Measurements from ENCODE around the gene LTO1. TPM values are rescaled to one million over a fixed set of nuclear protein-coding genes. Genes with fewer than 3 reads are reported as not detected.

LTO1 gene
- total RNA-seq, 1 experiment from 2014 or later: 37.5 TPM

- no peak for ATAC-seq
- H2AFZ ChIP-seq (ENCODE audit: low read length): no peak overlapping the region
- H3F3A ChIP-seq (ENCODE audit: low read length, unreplicated experiment): no peaks in the 10 kb centered on the region
- intact Hi-C loops (cut with micrococcal nuclease): no loop called here
- TF ChIP-seq EZH2 (IDR thresholded peaks at IDR 0.05; ENCODE audit: low read length, unreplicated experiment) (no peak), EZH2phosphoT487 (IDR thresholded peaks at IDR 0.05; ENCODE audit: borderline replicate concordance, low read length) (no peak)
- TF ChIP-seq, protein P1, sequence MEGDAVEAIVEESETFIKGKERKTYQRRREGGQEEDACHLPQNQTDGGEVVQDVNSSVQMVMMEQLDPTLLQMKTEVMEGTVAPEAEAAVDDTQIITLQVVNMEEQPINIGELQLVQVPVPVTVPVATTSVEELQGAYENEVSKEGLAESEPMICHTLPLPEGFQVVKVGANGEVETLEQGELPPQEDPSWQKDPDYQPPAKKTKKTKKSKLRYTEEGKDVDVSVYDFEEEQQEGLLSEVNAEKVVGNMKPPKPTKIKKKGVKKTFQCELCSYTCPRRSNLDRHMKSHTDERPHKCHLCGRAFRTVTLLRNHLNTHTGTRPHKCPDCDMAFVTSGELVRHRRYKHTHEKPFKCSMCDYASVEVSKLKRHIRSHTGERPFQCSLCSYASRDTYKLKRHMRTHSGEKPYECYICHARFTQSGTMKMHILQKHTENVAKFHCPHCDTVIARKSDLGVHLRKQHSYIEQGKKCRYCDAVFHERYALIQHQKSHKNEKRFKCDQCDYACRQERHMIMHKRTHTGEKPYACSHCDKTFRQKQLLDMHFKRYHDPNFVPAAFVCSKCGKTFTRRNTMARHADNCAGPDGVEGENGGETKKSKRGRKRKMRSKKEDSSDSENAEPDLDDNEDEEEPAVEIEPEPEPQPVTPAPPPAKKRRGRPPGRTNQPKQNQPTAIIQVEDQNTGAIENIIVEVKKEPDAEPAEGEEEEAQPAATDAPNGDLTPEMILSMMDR (conservative IDR thresholded peaks at IDR 0.05; ENCODE audit: low read depth, low read length): no peak
- H3K27me3 ChIP-seq (ENCODE audit: low read length): no peaks in the 10 kb centered on the region
- H3K79me2 ChIP-seq (ENCODE audit: low read length): no peaks in the 10 kb centered on the region
- no peak for DNase-seq
- ChIA-PET POLR2A (ENCODE audit: unreplicated experiment) (no interaction called here), CTCF (no interaction called here)
- peak overlapping the region; percentile 68; the same call in 1 of the 2 replicates for H3K4me3 ChIP-seq (ENCODE audit: low read length)
- no peaks in the 10 kb centered on the region for H4K20me1 ChIP-seq (ENCODE audit: low read length)
- no peaks in the 10 kb centered on the region for H3K36me3 ChIP-seq (ENCODE audit: low read depth, low read length)
- H3K9me2 ChIP-seq (replicated peaks; ENCODE audit: low read length): no peaks in the 10 kb centered on the region
- peaks cover 13% of the 10 kb centered on the region for H3K4me1 ChIP-seq (ENCODE audit: insufficient read depth, low read length)
- H3K4me2 ChIP-seq (ENCODE audit: low read length): peak overlapping the region; percentile 96; the same call in 1 of the 2 replicates
- H3K9me3 ChIP-seq (ENCODE audit: low read length): no peaks in the 10 kb centered on the region
- BruUV-seq (replicated peaks): no TSS peak
- no peak overlapping the region for H3K9ac ChIP-seq (ENCODE audit: low read length)
- H3K27ac ChIP-seq (ENCODE audit: low read length): no peak overlapping the region
Observed at GRCh38 chr11:69703453-69703767, 28.3 kb upstream of the LTO1 start.

- no peak overlapping the region for H3K4me2 ChIP-seq (ENCODE audit: low read length)
- H3K9me3 ChIP-seq (ENCODE audit: low read length): no peaks in the 10 kb centered on the region
- no peaks in the 10 kb centered on the region for H4K20me1 ChIP-seq (ENCODE audit: low read length)
- no peak overlapping the region for H3K27ac ChIP-seq (ENCODE audit: low read length)
- intact Hi-C loops (cut with micrococcal nuclease): no loop called here
- ChIA-PET CTCF (interaction anchor here (0.6 kb wide), 1 partner anchor 930 kb away, joined by 3 read pairs; no protein-coding TSS in a partner anchor), POLR2A (ENCODE audit: unreplicated experiment) (no interaction called here)
- TF ChIP-seq EZH2phosphoT487 (IDR thresholded peaks at IDR 0.05; ENCODE audit: borderline replicate concordance, low read length): no peak
- TF ChIP-seq, protein P1 (conservative IDR thresholded peaks at IDR 0.05; ENCODE audit: low read depth, low read length): no peak
- no peak for TF ChIP-seq EZH2 (IDR thresholded peaks at IDR 0.05; ENCODE audit: low read length, unreplicated experiment)
- no peaks in the 10 kb centered on the region for H3K79me2 ChIP-seq (ENCODE audit: low read length)
- no peak overlapping the region for H2AFZ ChIP-seq (ENCODE audit: low read length)
- ATAC-seq: no peak
- H3K27me3 ChIP-seq (ENCODE audit: low read length): no peaks in the 10 kb centered on the region
- no peaks in the 10 kb centered on the region for H3K36me3 ChIP-seq (ENCODE audit: low read depth, low read length)
- no peaks in the 10 kb centered on the region for H3F3A ChIP-seq (ENCODE audit: low read length, unreplicated experiment)
- no peak overlapping the region for H3K9ac ChIP-seq (ENCODE audit: low read length)
- H3K4me3 ChIP-seq (ENCODE audit: low read length): no peak overlapping the region
- no TSS peak for BruUV-seq (replicated peaks)
- H3K9me2 ChIP-seq (replicated peaks; ENCODE audit: low read length): no peaks in the 10 kb centered on the region
- no peak for DNase-seq
- peaks cover 13% of the 10 kb centered on the region for H3K4me1 ChIP-seq (ENCODE audit: insufficient read depth, low read length)
Observed at GRCh38 chr11:69702769-69703452, 27.8 kb upstream of the LTO1 start.

- no peak for DNase-seq
- no TSS peak for BruUV-seq (replicated peaks)
- Histone ChIP-seq H3K4me3 (ENCODE audit: low read length) (no peak overlapping the region), H2AFZ (ENCODE audit: low read length) (no peak overlapping the region), H3F3A (ENCODE audit: low read length, unreplicated experiment) (no peaks in the 10 kb centered on the region), H3K9me3 (ENCODE audit: low read length) (no peaks in the 10 kb centered on the region), H3K79me2 (ENCODE audit: low read length) (no peaks in the 10 kb centered on the region), H3K4me2 (ENCODE audit: low read length) (no peak overlapping the region), H3K27ac (ENCODE audit: low read length) (no peak overlapping the region), H3K4me1 (ENCODE audit: insufficient read depth, low read length) (peaks cover 13% of the 10 kb centered on the region), H3K9ac (ENCODE audit: low read length) (no peak overlapping the region), H4K20me1 (ENCODE audit: low read length) (no peaks in the 10 kb centered on the region), H3K9me2 (replicated peaks; ENCODE audit: low read length) (no peaks in the 10 kb centered on the region), H3K36me3 (ENCODE audit: low read depth, low read length) (no peaks in the 10 kb centered on the region), H3K27me3 (ENCODE audit: low read length) (no peaks in the 10 kb centered on the region)
- ATAC-seq: no peak
- POLR2A ChIA-PET (ENCODE audit: unreplicated experiment): no interaction called here
- CTCF ChIA-PET: interaction anchor here (0.6 kb wide), 1 partner anchor 929 kb away, joined by 3 read pairs; no protein-coding TSS in a partner anchor
- TF ChIP-seq, protein P1 (conservative IDR thresholded peaks at IDR 0.05; ENCODE audit: low read depth, low read length): no peak
- TF ChIP-seq EZH2 (IDR thresholded peaks at IDR 0.05; ENCODE audit: low read length, unreplicated experiment) (no peak), EZH2phosphoT487 (IDR thresholded peaks at IDR 0.05; ENCODE audit: borderline replicate concordance, low read length) (no peak)
- intact Hi-C loops (cut with micrococcal nuclease): no loop called here
Observed at GRCh38 chr11:69702239-69702691, 27.1 kb upstream of the LTO1 start.

All from PC-3 (cell line).